Nephron progenitor cell (in vitro differentiated cells): ENCODE data around the gene CBX2.

Experiments used
- DNase-seq: peaks from one replicate; pipeline ENCODE4 v3.0.0; 2021
- H3K27ac Mint-ChIP-seq: 2 replicates; pipeline ENCODE4 v1.8.0; 2021; ENCODE audit warnings: mild to moderate bottlenecking, moderate library complexity, mixed read lengths
- H3K27me3 Mint-ChIP-seq: 2 replicates; pipeline ENCODE4 v1.8.0; 2021; ENCODE audit warnings: mild to moderate bottlenecking, low read depth, mixed read lengths; ENCODE audit not compliant: poor library complexity
- H3K36me3 Mint-ChIP-seq: 2 replicates; pipeline ENCODE4 v1.8.0; 2021; ENCODE audit warnings: low read depth, mixed read lengths
- H3K4me1 Mint-ChIP-seq: 2 replicates; pipeline ENCODE4 v1.8.0; 2021; ENCODE audit warnings: mixed read lengths
- H3K4me3 Mint-ChIP-seq: 2 replicates; pipeline ENCODE4 v1.8.0; 2021; ENCODE audit warnings: mild to moderate bottlenecking, moderate library complexity, mixed read lengths
- H3K9me3 Mint-ChIP-seq: 2 replicates; pipeline ENCODE4 v1.8.0; 2021; ENCODE audit warnings: mild to moderate bottlenecking, moderate library complexity, mixed read lengths
- TF ChIP-seq, protein P1 (sequence below): fragments of 200-600 bp; sonication (generic); IDR thresholded peaks from 2 replicates; pipeline ENCODE4 v1.5.0; 2021; ENCODE audit warnings: antibody characterized with exemption

The CBX2 gene

GRCh38 chr17:79835470-79835899, 57.5 kb downstream of the CBX2 start:
- peak; percentile 26 for DNase-seq
- H3K4me1 Mint-ChIP-seq: peaks cover 44% of the 10 kb centered on the region
- peaks cover 4% of the 10 kb centered on the region for H3K36me3 Mint-ChIP-seq
- no peaks in the 10 kb centered on the region for H3K9me3 Mint-ChIP-seq
- peaks cover 84% of the 10 kb centered on the region for H3K27me3 Mint-ChIP-seq
- no peak overlapping the region for H3K4me3 Mint-ChIP-seq
- H3K27ac Mint-ChIP-seq: no peak overlapping the region
- TF ChIP-seq, protein P1, sequence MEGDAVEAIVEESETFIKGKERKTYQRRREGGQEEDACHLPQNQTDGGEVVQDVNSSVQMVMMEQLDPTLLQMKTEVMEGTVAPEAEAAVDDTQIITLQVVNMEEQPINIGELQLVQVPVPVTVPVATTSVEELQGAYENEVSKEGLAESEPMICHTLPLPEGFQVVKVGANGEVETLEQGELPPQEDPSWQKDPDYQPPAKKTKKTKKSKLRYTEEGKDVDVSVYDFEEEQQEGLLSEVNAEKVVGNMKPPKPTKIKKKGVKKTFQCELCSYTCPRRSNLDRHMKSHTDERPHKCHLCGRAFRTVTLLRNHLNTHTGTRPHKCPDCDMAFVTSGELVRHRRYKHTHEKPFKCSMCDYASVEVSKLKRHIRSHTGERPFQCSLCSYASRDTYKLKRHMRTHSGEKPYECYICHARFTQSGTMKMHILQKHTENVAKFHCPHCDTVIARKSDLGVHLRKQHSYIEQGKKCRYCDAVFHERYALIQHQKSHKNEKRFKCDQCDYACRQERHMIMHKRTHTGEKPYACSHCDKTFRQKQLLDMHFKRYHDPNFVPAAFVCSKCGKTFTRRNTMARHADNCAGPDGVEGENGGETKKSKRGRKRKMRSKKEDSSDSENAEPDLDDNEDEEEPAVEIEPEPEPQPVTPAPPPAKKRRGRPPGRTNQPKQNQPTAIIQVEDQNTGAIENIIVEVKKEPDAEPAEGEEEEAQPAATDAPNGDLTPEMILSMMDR: no peak

DNA sequence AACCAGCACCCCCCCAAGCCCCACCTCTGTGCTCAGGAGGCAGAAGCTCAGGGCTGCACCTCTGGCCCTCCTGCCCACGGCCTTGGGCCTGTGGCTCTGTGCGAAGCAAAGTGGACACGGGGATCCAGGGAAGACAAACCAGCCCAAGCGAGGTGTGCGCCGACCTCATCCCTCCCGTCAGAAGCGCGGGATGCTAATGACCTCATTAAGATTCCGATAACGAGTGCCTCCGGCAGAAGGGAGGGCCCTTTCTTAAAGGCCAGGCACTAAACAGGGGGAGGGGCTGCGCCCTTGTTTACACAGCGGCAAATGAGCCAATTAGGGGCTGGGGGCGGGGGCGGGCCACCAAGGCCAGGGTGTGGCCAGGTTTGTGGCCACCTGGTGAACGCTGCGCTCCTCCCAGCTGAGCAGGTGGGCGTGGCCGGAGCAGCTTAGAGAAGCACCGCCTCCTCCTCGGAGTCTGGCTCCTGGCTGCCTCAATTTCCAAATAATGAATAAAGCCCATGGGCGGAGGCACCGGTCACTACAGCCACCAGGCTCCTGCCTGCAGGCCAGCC, 58.1 kb downstream of the CBX2 start:
- Mint-ChIP-seq H3K4me3 (no peak overlapping the region), H3K9me3 (no peaks in the 10 kb centered on the region), H3K27me3 (peaks cover 84% of the 10 kb centered on the region), H3K4me1 (peaks cover 44% of the 10 kb centered on the region), H3K36me3 (peaks cover 4% of the 10 kb centered on the region), H3K27ac (no peak overlapping the region)
- DNase-seq: peak; percentile 52
- TF ChIP-seq, protein P1: no peak

DNA sequence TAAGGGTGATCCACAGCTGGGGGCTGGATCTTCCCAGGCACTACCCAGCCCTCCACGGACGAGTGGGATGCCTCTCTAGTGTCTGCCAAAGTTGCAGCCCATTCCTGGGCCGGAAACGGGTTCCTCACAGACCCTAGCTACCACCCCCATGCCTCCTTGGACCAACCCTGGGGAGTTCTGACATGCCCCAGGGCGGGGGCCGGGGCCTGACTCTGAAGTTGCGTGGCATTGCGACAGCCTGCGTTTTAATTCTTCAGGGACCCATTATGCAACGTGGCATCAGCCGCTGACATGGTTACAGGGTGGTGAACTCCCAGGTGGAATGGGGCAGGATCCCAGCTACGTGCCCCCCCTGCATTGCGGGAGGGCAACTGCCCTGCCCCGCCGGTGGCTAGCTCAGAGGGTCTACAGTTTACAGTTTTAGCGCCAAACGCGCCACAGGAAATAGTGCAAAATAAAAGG, 58.6 kb downstream of the CBX2 start:
- H3K4me1 Mint-ChIP-seq: peaks cover 41% of the 10 kb centered on the region
- peak overlapping the region; percentile 88 for H3K4me3 Mint-ChIP-seq
- TF ChIP-seq, protein P1: no peak
- peaks cover 84% of the 10 kb centered on the region for H3K27me3 Mint-ChIP-seq
- no peak overlapping the region for H3K27ac Mint-ChIP-seq
- H3K36me3 Mint-ChIP-seq: peaks cover 4% of the 10 kb centered on the region
- H3K9me3 Mint-ChIP-seq: no peaks in the 10 kb centered on the region
- peak; percentile 12 for DNase-seq

- Mint-ChIP-seq H3K9me3 (no peaks in the 10 kb centered on the region), H3K36me3 (peaks cover 4% of the 10 kb centered on the region), H3K27ac (no peak overlapping the region), H3K27me3 (peaks cover 85% of the 10 kb centered on the region), H3K4me3 (peak overlapping the region; percentile 88), H3K4me1 (peaks cover 39% of the 10 kb centered on the region)
- TF ChIP-seq, protein P1: no peak
- DNase-seq: peak; percentile 38
Measured at GRCh38 chr17:79836972-79837887, 59.3 kb downstream of the CBX2 start.
